Measurements from ENCODE around the gene TACO1.
A peak's percentile ranks its signal among the peaks of the same experiment; 100 is the strongest.

TACO1 gene

DNA sequence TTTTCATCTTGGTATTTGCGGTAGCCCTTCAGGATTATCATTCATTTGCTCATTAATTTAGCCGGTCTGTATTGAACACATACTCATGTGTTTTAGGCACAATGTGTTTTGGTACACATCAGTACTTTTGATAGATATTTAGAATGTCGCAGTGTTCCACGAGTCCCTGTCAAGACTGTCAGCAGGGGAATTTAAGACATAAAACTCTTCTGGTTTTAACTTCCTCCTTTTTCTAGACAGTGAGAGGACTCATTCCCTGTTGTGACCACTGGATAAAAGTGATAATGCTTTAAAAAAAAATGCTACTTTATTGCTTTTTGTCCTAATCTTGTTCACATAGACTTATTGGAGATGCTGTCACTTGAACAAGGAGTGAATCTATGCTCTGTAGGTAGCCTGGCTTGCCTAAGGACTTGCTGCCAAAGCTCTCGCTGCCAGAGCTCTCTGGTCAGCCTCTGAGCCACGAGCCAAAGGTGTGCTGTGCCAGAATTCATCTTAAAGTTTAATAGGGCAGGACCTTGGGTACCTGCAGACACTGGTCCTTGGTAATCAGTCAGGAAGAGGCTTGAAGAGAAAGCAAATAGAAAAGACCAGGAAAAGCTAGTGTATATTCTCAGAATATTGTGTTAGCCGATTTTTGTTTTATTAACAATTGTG, 45.1 kb upstream of the TACO1 start:
- Histone ChIP-seq H3K36me3 (ENCODE audit: control insufficient read depth in 2 of 2, insufficient read depth in 1 of 2, low read length in 2 of 2) (peaks cover 0 to 7% of the 10 kb centered on the region in 2 experiments; a peak in 1 of 3 replicates), H3K9me3 (ENCODE audit: control insufficient read depth, insufficient read depth, low read depth, low read length) (no peaks in the 10 kb centered on the region), H3K4me3 (ENCODE audit: low read depth, low read length) (no peak overlapping the region), H3K4me1 (ENCODE audit: control insufficient read depth, insufficient read depth, low read length) (peaks cover 10% of the 10 kb centered on the region), H3K27ac (ENCODE audit: extremely low read depth, low read depth, low read length) (no peak overlapping the region)
- TF ChIP-seq WT1 (tag by site-specific recombination; IDR thresholded peaks at IDR 0.05) (no peak), ZNF660 (tag by site-specific recombination; IDR thresholded peaks at IDR 0.05) (no peak), ZNF501 (tag by site-specific recombination; IDR thresholded peaks at IDR 0.05) (no peak), ZFP69B (tag by site-specific recombination; IDR thresholded peaks at IDR 0.05) (no peak), ZNF341 (tag by site-specific recombination; IDR thresholded peaks at IDR 0.05; ENCODE audit: low read depth) (no peak), ZNF623 (tag by site-specific recombination; IDR thresholded peaks at IDR 0.05) (no peak), GLI2 (tag by site-specific recombination; IDR thresholded peaks at IDR 0.05; ENCODE audit: borderline replicate concordance, low read depth) (no peak), HOXC10 (CRISPR knock-in tag; IDR thresholded peaks at IDR 0.05) (no peak), ZNF132 (tag by site-specific recombination; IDR thresholded peaks at IDR 0.05; ENCODE audit: borderline replicate concordance) (no peak), ZNF311 (tag by site-specific recombination; IDR thresholded peaks at IDR 0.05; ENCODE audit: borderline replicate concordance) (no peak), ZNF560 (tag by site-specific recombination; IDR thresholded peaks at IDR 0.05; ENCODE audit: borderline replicate concordance) (no peak), ZNF600 (tag by site-specific recombination; IDR thresholded peaks at IDR 0.05) (no peak), ZSCAN5A (tag by site-specific recombination; IDR thresholded peaks at IDR 0.05) (no peak), ZNF155 (tag by site-specific recombination; IDR thresholded peaks at IDR 0.05) (no peak), ZNF146 (tag by site-specific recombination; IDR thresholded peaks at IDR 0.05) (no peak), ZBTB11 (tag by site-specific recombination; conservative IDR thresholded peaks at IDR 0.05; ENCODE audit: low read depth) (no peak), ZNF521 (tag by site-specific recombination; IDR thresholded peaks at IDR 0.05) (no peak), GLIS1 (tag by site-specific recombination; IDR thresholded peaks at IDR 0.05) (no peak)
- TF ChIP-seq, protein P1, sequence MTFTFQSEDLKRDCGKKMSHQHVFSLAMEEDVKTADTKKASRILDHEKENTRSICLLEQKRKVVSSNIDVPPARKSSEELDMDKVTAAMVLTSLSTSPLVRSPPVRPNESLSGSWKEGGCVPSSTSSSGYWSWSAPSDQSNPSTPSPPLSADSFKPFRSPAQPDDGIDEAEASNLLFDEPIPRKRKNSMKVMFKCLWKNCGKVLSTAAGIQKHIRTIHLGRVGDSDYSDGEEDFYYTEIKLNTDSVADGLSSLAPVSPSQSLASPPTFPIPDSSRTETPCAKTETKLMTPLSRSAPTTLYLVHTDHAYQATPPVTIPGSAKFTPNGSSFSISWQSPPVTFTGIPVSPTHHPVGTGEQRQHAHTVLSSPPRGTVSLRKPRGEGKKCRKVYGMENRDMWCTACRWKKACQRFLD (tag by site-specific recombination; IDR thresholded peaks at IDR 0.05) = no peak
- POLR2A ChIA-PET = no interaction called here
- CTCF ChIA-PET = interaction anchor here (0.7 to 2.3 kb wide), 3 partner anchors 16 to 698 kb away, joined by 3 to 6 read pairs (median 4); no protein-coding TSS in a partner anchor

GRCh38 chr17:63557416-63557815, 43.3 kb upstream of the TACO1 start:
- no peaks in the 10 kb centered on the region for H3K9me3 ChIP-seq (ENCODE audit: control insufficient read depth, insufficient read depth, low read depth, low read length)
- H3K27ac ChIP-seq (ENCODE audit: extremely low read depth, low read depth, low read length) = no peak overlapping the region
- ChIA-PET CTCF (interaction anchor here (0.6 to 1.4 kb wide), 3 partner anchors 8 to 132 kb away, joined by 3 to 5 read pairs (median 3); no protein-coding TSS in a partner anchor), POLR2A (no interaction called here)
- H3K4me3 ChIP-seq (ENCODE audit: low read depth, low read length) = no peak overlapping the region
- H3K4me1 ChIP-seq (ENCODE audit: control insufficient read depth, insufficient read depth, low read length) = peaks cover 4% of the 10 kb centered on the region
- peaks cover 0 to 7% of the 10 kb centered on the region in 2 experiments; a peak in 2 of 3 replicates for H3K36me3 ChIP-seq (ENCODE audit: control insufficient read depth in 2 of 2, insufficient read depth in 1 of 2, low read length in 2 of 2)
- TF ChIP-seq, protein P2, sequence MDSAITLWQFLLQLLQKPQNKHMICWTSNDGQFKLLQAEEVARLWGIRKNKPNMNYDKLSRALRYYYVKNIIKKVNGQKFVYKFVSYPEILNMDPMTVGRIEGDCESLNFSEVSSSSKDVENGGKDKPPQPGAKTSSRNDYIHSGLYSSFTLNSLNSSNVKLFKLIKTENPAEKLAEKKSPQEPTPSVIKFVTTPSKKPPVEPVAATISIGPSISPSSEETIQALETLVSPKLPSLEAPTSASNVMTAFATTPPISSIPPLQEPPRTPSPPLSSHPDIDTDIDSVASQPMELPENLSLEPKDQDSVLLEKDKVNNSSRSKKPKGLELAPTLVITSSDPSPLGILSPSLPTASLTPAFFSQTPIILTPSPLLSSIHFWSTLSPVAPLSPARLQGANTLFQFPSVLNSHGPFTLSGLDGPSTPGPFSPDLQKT (IDR thresholded peaks at IDR 0.05; ENCODE audit: borderline replicate concordance, low read depth, low read length) = no peak
- TF ChIP-seq ZFHX2 (tag by site-specific recombination; conservative IDR thresholded peaks at IDR 0.05) (no peak), ZNF423 (tag by site-specific recombination; IDR thresholded peaks at IDR 0.05) (no peak), ZNF148 (tag by site-specific recombination; IDR thresholded peaks at IDR 0.05; ENCODE audit: borderline replicate concordance) (no peak), ZNF792 (tag by site-specific recombination; IDR thresholded peaks at IDR 0.05) (peak; percentile 38; the same call in 1 of the 2 replicates)
- TF ChIP-seq, protein P3, sequence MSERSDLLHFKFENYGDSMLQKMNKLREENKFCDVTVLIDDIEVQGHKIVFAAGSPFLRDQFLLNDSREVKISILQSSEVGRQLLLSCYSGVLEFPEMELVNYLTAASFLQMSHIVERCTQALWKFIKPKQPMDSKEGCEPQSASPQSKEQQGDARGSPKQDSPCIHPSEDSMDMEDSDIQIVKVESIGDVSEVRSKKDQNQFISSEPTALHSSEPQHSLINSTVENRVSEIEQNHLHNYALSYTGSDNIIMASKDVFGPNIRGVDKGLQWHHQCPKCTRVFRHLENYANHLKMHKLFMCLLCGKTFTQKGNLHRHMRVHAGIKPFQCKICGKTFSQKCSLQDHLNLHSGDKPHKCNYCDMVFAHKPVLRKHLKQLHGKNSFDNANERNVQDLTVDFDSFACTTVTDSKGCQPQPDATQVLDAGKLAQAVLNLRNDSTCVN (tag by site-specific recombination; optimal IDR thresholded peaks at IDR 0.05) = no peak
